ENCODE results near the gene L3MBTL4.
"Not testable (repeated sequence)": the region's sequence is repeated elsewhere in the genome, so short reads cannot be mapped to it uniquely, and the experiment has no call there.

The L3MBTL4 gene

GRCh38 chr18:6248017-6248416, 166.7 kb downstream of the L3MBTL4 start:
- DNase-seq, result no peak

GRCh38 chr18:6242004-6242403, 172.7 kb downstream of the L3MBTL4 start:
- no peak for DNase-seq

- no peak for DNase-seq
These were observed 175.0 kb downstream of the L3MBTL4 start for GRCh38 chr18:6239716-6240115.

- no peak for DNase-seq
These were observed 178.5 kb downstream of the L3MBTL4 start for GRCh38 chr18:6236258-6236657.

GRCh38 chr18:6222271-6222670, 192.4 kb downstream of the L3MBTL4 start:
- DNase-seq, result no peak

GRCh38 chr18:6221602-6222014, 193.1 kb downstream of the L3MBTL4 start:
- DNase-seq, result no peak

GRCh38 chr18:6220129-6220528, 194.6 kb downstream of the L3MBTL4 start:
- no peak for DNase-seq

GRCh38 chr18:6219116-6219717, 195.5 kb downstream of the L3MBTL4 start:
- peak; percentile 30 for DNase-seq

- no peak for DNase-seq
These were observed 198.8 kb downstream of the L3MBTL4 start for GRCh38 chr18:6215888-6216287.

- DNase-seq, result no peak
These were observed 203.6 kb downstream of the L3MBTL4 start for GRCh38 chr18:6211174-6211504.

GRCh38 chr18:6210349-6211173, 204.2 kb downstream of the L3MBTL4 start:
- no peak for DNase-seq

- DNase-seq, result no peak
These were observed 206.8 kb downstream of the L3MBTL4 start for GRCh38 chr18:6207941-6208340.

GRCh38 chr18:6207116-6207515, 207.6 kb downstream of the L3MBTL4 start:
- DNase-seq, result no peak

- no peak for DNase-seq
These were observed 209.0 kb downstream of the L3MBTL4 start for GRCh38 chr18:6205706-6206105.

- DNase-seq, result no peak
These were observed 210.2 kb downstream of the L3MBTL4 start for GRCh38 chr18:6204476-6204875.

GRCh38 chr18:6203791-6204190, 210.9 kb downstream of the L3MBTL4 start:
- DNase-seq, result no peak

- DNase-seq, result no peak
These were observed 211.8 kb downstream of the L3MBTL4 start for GRCh38 chr18:6202861-6203260.

- no peak for DNase-seq
These were observed 214.4 kb downstream of the L3MBTL4 start for GRCh38 chr18:6200204-6200774.

GRCh38 chr18:6199777-6200176, 214.9 kb downstream of the L3MBTL4 start:
- DNase-seq, result no peak

- no peak for DNase-seq
These were observed 216.1 kb downstream of the L3MBTL4 start for GRCh38 chr18:6198585-6198984.

GRCh38 chr18:6194640-6195039, 220.1 kb downstream of the L3MBTL4 start:
- DNase-seq, result no peak

GRCh38 chr18:6185782-6186181, 228.9 kb downstream of the L3MBTL4 start:
- DNase-seq, result not testable (repeated sequence)

- DNase-seq, result no peak
These were observed 239.5 kb downstream of the L3MBTL4 start for GRCh38 chr18:6174983-6175745.

- no peak for DNase-seq
These were observed 244.1 kb downstream of the L3MBTL4 start for GRCh38 chr18:6170604-6171003.
